ENCODE data around the gene NDUFC2.

The NDUFC2 gene

DNA sequence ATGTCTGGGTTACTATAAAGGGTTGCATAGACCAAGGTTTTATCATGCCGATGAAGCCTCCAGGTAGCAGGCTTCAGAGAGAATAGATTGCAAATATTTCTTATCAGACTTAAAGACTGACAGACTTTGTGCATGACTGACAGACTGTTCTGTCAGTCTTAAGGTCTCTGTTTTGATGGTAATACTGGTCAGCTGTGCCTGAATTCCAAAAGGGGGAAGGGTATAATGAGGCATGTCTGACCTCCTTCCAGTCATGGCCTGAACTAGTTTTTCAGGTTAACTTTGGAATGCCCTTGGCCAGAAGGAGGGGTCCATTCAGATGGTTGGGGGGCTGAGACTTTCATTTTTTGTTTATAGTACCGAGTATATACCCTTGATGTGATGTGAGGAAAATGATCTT is 51.9 kb downstream of the NDUFC2 start:
- in situ Hi-C loops (cut with HindIII; ENCODE audit: low pct_unique_long_range_greater_than_20kb, low sequenced_read_pairs): no loop called here
- no peak for TF ChIP-seq JUND (IDR thresholded peaks at IDR 0.05; ENCODE audit: low read depth)
- DNase-seq (ENCODE audit: low read depth in 1 of 2, low spot score in 1 of 2): no peak

GRCh38 chr11:78025378-78025777 is 54.3 kb downstream of the NDUFC2 start:
- no peak for TF ChIP-seq JUND (IDR thresholded peaks at IDR 0.05; ENCODE audit: low read depth)
- no peak for DNase-seq (ENCODE audit: low read depth in 1 of 2, low spot score in 1 of 2)
- in situ Hi-C loops (cut with HindIII; ENCODE audit: low pct_unique_long_range_greater_than_20kb, low sequenced_read_pairs): no loop called here

- no peak for DNase-seq (ENCODE audit: low read depth in 1 of 2, low spot score in 1 of 2)
- in situ Hi-C loops (cut with HindIII; ENCODE audit: low pct_unique_long_range_greater_than_20kb, low sequenced_read_pairs): no loop called here
These were observed 56.2 kb downstream of the NDUFC2 start for GRCh38 chr11:78023426-78023825.

DNA sequence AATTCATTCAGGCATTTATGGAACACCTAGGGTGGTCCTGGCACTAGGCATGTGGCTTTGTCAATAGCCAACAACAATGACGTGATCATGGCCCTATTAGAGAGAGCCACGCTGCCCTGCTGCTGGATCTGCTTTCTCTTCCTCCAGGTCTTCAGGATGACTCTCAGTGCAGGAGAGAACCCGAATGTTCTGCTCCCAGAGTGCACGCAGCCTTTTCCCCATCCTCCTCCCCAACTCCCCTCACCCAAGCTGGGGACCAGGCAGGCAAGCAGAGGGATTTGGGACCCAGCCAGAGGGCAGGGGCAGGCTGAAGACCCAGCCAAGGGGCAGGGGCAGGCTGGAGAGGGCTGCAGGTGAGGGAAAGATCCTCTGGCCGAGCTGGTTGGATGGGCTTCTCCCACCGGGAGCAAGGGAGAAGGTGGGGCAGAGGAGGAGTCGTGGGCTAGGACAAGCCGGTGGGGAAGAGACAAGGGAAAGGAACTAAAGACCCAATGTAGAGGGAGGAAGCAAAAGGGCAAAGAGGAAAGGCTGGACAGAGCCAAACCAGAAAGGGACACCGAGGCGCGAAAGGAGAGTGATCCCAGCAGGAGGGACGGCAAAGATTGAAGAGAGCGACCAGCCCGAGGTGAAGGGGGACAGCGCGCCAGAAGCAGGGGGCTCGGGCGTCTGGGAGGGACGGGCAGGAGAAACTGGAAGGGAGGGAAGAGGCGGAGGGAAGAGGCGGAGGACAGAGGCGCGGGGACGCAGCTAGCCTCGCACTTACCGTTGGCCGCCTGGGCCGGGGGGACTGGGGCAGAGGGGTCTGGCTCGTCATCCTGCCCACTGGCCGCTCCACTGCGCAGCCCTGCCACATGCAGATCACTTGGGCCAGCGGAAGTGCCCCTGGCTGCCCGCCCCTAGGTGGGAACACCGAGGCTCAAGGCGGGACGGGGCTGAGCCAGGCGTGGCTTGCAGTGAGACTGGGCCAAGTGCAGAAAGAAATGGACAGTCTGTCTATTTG is 57.0 kb downstream of the NDUFC2 start, which contains the start of gene KCTD14:
TSS of gene KCTD14 (minus strand) at position 880 of the 1,000 bp plus-strand sequence. CDS start at position 853, 27 bp downstream.
- in situ Hi-C loops (cut with HindIII; ENCODE audit: low pct_unique_long_range_greater_than_20kb, low sequenced_read_pairs): no loop called here
- DNase-seq (ENCODE audit: low read depth in 1 of 2, low spot score in 1 of 2): no peak
- TF ChIP-seq JUND (IDR thresholded peaks at IDR 0.05; ENCODE audit: low read depth): no peak

More at GRCh38 chr11:78023426-78023825, 56.2 kb downstream of the NDUFC2 start:
- no peak for TF ChIP-seq JUND (IDR thresholded peaks at IDR 0.05; ENCODE audit: low read depth)

- DNase-seq (ENCODE audit: low read depth in 1 of 2, low spot score in 1 of 2): no peak
- in situ Hi-C loops (cut with HindIII; ENCODE audit: low pct_unique_long_range_greater_than_20kb, low sequenced_read_pairs): no loop called here
These were observed 58.1 kb downstream of the NDUFC2 start for GRCh38 chr11:78021611-78022010.

GRCh38 chr11:78020246-78020645 is 59.4 kb downstream of the NDUFC2 start:
- in situ Hi-C loops (cut with HindIII; ENCODE audit: low pct_unique_long_range_greater_than_20kb, low sequenced_read_pairs): no loop called here
- DNase-seq (ENCODE audit: low read depth in 1 of 2, low spot score in 1 of 2): no peak
- TF ChIP-seq JUND (IDR thresholded peaks at IDR 0.05; ENCODE audit: low read depth): no peak

More at GRCh38 chr11:78021611-78022010, 58.1 kb downstream of the NDUFC2 start:
- no peak for TF ChIP-seq JUND (IDR thresholded peaks at IDR 0.05; ENCODE audit: low read depth)

DNA sequence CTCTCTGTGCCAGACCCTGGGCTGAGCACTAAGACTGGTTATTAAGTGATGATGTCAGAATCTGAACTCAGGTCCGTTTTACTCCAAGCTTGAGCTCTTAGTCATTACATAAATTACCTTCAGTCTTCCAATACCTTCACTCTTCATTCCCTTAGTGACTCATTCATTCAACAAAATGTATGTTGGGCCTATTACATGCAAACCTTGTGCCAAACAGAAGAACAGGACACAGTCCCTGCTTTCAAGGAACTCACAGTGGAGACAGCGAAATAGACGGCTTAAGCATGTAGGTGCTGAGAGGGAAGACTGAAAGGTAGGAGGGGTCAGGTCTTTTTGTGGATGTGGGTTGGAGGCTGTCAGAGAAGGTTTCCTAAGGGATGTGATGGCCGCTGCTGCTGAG is 59.9 kb downstream of the NDUFC2 start:
- no peak for DNase-seq (ENCODE audit: low read depth in 1 of 2, low spot score in 1 of 2)
- no peak for TF ChIP-seq JUND (IDR thresholded peaks at IDR 0.05; ENCODE audit: low read depth)
- in situ Hi-C loops (cut with HindIII; ENCODE audit: low pct_unique_long_range_greater_than_20kb, low sequenced_read_pairs): no loop called here

Data from T47D (cell line).